HUES6 (cell line): ENCODE results near the gene ADAP1.

Source experiments
- H3K27ac ChIP-seq: 2 replicates; pipeline ENCODE4 v1.7.0; 2013; ENCODE audit warnings: low read depth, mild to moderate bottlenecking, low read length, inconsistent platforms
- H3K27me3 ChIP-seq: 2 replicates; pipeline ENCODE4 v1.6.1; 2013; ENCODE audit warnings: low read length; ENCODE audit not compliant: control insufficient read depth, insufficient read depth
- H3K36me3 ChIP-seq: 2 replicates; pipeline ENCODE4 v1.6.1; 2013; ENCODE audit warnings: low read length; ENCODE audit not compliant: control insufficient read depth, insufficient read depth
- H3K4me1 ChIP-seq: 2 replicates; pipeline ENCODE4 v1.6.1; 2013; ENCODE audit warnings: low read length; ENCODE audit not compliant: control insufficient read depth, insufficient read depth
- H3K4me3 ChIP-seq: 2 replicates; pipeline ENCODE4 v1.5.1; 2013; ENCODE audit warnings: low read depth, low read length
- H3K9ac ChIP-seq: one replicate; pipeline ENCODE4 v1.6.1; 2013; ENCODE audit warnings: mild to moderate bottlenecking, low read length
- H3K9me3 ChIP-seq: 2 replicates; pipeline ENCODE4 v1.6.1; 2013; ENCODE audit warnings: low read depth, low read length; ENCODE audit not compliant: control insufficient read depth, insufficient read depth

Gene ADAP1

DNA sequence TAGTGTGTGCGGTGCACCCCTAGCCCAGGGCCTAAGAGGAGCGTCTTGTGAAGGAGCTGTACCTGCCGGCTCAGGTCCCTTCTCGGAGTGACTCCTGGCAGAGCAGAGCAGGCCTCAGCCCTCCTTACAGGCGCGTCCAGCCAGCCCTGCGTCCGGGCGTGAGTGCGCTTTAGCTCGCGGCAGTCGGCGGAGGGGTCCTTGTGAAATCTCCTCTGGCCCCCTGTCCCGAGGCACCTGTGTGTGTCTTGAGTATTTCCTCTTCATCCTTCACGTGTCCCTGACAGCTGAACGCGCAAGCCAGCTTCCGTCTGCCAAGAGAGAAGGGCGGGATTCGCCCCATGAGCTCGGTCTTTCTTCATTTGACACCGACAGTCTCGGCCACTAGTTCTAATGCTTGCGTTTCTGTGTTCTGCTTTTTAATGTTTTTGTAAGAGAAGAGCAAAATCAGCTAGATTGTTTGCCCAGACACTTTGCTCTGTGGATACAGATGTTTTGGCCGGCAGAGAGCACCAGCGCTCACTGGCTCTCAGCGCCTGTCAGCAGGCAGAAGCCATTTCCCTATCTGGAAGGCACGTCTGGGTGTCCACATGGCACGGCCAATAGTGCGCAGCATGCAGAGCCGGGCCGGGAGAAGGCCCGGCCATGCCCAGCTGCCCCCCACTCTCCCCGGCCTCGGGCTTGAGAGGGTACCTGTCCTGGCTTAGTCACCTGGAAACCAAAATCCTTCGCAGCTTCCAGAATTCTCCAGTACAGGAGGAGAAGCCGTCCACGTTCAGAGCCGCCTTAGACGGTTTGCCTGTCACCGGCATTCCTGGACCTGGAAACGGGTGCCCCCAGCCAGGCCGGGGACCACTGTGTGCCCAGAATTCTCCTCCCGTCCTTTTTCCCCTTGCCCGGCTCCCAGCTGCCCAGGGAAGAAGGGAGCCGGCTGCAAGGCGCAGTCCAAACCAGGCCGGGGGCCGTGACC is 71.1 kb downstream of the ADAP1 start:
- no peak overlapping the region for H3K4me3 ChIP-seq

DNA sequence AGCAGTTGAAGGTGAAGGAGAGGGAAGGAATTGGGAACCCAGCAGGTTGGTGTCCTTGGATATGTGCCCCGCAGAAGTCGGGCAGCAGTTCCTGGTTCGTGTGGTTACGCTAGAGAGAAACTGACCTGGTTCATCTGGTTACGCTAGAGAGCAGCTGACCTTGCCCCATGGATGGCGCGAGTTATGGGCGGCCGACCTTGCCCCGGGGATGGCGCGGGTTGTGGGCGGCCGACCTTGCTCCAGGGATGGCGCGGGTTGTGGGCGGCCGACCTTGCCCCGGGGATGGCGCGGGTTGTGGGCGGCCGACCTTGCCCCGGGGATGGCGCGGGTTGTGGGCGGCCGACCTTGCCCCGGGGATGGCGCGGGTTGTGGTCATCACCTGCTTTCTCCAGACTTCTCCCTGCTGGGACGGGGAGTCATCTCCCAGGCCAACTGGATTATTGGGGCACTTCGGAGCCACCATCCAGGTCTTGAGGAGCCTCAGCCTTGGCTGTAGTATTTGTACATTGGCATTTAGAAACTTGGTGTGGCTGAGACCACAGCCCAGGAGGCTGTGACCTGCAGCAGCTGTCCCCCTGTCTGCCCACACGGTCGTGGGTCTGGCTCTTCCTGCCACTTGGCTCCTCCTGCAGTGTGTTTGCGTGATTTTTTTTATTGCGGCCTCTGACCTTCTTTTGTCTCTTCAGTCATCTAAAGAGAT is 72.0 kb downstream of the ADAP1 start:
- peaks cover 30% of the 10 kb centered on the region for H3K36me3 ChIP-seq
- H3K9me3 ChIP-seq = no peaks in the 10 kb centered on the region
- no peaks in the 10 kb centered on the region for H3K27me3 ChIP-seq
- no peak overlapping the region for H3K9ac ChIP-seq
- H3K4me3 ChIP-seq = no peak overlapping the region
- peaks cover 11% of the 10 kb centered on the region for H3K4me1 ChIP-seq
- no peak overlapping the region for H3K27ac ChIP-seq

More for the DNA sequence above, 71.1 kb downstream of the ADAP1 start:
- H3K27ac ChIP-seq = no peak overlapping the region
- H3K4me1 ChIP-seq = peaks cover 5% of the 10 kb centered on the region; the same call in 1 of the 2 replicates
- no peaks in the 10 kb centered on the region for H3K27me3 ChIP-seq
- H3K36me3 ChIP-seq = peaks cover 34% of the 10 kb centered on the region
- H3K9ac ChIP-seq = no peak overlapping the region
- H3K9me3 ChIP-seq = no peaks in the 10 kb centered on the region

DNA sequence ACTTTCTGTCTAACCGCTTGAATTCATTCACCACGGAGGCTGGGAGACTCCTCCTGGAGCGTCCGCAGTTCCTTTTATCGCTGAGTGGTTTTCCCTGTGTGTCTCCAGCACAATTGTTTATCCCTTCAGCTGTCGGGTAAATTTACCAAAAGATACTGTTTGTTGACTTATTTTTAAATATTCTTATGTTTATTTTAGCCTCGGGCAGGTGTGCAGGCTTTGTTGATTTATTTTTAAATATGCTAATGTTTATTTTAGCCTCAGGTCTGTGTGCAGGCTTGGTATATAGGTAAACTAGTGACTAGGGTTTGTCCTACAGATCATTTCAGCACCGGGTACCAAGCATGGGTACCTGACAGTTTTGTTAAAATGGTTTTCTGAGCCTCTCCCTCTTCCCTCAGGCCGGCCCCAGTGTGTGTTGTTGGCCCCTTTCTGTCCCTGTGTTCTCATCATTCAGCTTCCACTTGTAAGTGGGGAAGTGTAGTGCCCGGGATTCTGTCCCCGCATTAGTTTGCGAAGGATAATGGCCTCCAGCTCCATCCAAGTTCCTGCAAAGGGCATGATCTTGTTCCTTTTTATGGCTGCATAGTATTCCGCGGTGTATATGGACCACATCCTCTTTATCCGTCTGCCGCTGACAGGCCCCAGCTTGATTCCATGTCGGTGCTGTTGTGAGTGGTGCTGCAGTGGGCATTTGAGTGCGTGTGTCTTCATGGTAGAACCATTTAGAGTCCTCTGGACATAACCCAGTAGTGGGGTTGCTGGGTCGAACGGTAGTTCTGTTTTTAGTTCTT is 72.8 kb downstream of the ADAP1 start:
- Histone ChIP-seq H3K27ac (no peak overlapping the region), H3K9ac (no peak overlapping the region), H3K9me3 (no peaks in the 10 kb centered on the region), H3K27me3 (no peaks in the 10 kb centered on the region), H3K36me3 (peaks cover 21% of the 10 kb centered on the region), H3K4me1 (peaks cover 11% of the 10 kb centered on the region), H3K4me3 (no peak overlapping the region)

DNA sequence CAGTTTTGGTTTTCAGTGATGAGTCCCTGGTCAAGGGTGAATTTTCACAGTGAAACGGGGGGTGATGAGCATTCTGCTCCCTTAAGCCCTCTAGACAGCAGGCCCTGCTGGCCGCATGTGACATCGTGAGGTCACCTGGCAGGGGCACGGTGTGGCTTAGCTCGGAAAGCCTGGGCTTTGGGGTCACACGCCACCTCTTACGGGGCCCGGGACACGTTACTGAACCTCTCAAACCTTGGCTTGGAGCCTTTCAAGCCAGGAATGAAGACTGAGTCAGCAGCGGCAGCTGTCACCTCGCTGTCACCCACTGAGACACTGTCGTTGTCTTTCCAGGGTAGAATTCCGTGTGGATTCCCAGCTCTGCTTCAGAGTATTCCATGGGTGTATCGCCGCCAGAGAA is 74.0 kb downstream of the ADAP1 start:
- Histone ChIP-seq H3K9ac (no peak overlapping the region), H3K27me3 (no peaks in the 10 kb centered on the region), H3K9me3 (no peaks in the 10 kb centered on the region), H3K27ac (no peak overlapping the region), H3K36me3 (peaks cover 13% of the 10 kb centered on the region), H3K4me1 (peaks cover 11% of the 10 kb centered on the region), H3K4me3 (no peak overlapping the region)

DNA sequence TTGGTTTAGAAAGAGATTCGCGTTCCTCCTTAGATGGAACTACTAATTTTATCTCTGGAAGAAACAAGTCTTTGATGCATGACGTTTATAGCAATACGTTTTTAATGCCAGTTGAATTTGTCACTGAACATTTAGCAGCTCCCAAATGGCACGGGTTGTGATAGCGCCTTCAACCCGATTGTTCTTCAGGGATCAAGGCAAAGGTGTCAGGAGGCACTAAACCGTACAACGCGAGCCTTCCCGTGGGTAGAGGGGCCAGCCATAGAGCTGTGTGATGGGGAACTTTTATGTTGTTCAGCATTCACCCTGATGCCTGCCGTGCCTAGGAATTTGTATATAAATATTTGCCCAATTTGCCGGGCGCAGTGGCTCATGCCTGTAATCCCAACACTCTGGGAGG is 74.8 kb downstream of the ADAP1 start:
- Histone ChIP-seq H3K27ac (no peak overlapping the region), H3K4me3 (no peak overlapping the region), H3K9me3 (no peaks in the 10 kb centered on the region), H3K27me3 (no peaks in the 10 kb centered on the region), H3K4me1 (peaks cover 11% of the 10 kb centered on the region), H3K9ac (no peak overlapping the region), H3K36me3 (peaks cover 18% of the 10 kb centered on the region)

DNA sequence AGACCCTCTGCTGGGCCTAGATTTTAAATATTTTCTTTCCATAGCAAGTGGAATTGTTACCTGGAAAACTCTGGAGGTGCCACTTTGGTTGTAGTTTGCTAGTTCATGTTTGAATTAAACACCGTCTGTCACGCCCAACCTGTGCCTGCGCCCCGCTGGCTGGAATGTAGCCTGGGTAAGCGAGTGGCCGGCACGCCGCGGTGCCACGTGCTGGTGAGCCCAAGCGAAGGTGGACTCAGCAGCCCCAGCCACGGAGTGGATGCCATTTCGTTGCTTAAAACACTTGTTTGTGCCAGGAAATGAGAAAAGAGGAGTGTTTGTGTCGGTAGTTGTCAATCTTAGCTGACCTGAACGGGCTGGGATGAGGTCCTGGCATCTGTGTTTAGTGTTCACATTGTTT is 75.4 kb downstream of the ADAP1 start:
- H3K9me3 ChIP-seq = no peaks in the 10 kb centered on the region
- no peak overlapping the region for H3K4me3 ChIP-seq
- no peak overlapping the region for H3K27ac ChIP-seq
- peaks cover 22% of the 10 kb centered on the region for H3K36me3 ChIP-seq
- peaks cover 11% of the 10 kb centered on the region for H3K4me1 ChIP-seq
- no peaks in the 10 kb centered on the region for H3K27me3 ChIP-seq
- H3K9ac ChIP-seq = peak overlapping the region; percentile 6

DNA sequence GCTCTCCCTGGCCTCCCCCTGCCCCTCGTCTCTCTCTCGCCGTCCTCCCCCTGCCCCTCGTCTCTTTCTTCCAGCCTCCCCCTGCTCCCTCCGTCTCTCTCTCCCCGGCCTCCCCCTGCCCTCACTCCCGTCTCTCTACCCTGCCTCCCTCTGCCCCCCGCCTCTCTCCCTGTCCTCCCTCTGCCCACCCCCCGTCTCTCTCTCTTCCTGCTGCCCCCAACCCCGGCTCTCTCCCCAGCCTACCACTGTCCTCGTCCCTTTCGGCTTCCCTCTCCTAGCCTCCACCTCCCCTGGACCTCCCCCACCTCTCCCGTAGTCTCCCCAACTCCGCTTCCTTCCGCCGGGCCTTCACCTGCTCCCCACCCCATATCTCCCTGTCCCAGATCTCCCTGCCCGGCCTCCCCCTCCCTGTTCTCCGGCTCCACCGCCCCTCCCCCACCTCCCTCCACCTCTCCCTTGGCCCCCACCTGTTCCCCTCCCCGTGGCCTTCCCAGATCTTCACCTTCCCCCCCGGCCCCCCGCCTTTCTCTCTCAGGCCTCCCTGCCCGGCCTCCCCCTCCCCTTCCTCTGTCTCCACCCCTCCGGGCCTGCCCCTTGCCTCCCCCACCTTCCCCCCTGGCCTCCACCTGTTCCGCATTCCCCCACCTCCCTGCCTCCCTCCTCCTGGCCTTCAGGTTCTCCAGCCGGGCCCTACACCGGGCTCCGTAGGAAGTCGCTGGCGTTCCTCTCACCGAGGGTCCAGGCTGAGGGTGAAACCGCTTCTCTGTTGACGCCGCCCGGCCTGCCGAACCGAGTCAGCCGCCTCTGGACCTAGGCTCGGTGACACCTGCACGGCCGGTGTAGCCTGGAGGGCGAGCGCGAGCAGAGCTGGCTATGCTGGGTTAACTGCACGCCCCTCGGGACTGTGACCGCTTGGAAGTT is 76.9 kb downstream of the ADAP1 start:
- Histone ChIP-seq H3K27ac (peak overlapping the region; percentile 82; the same call in 1 of the 2 replicates), H3K36me3 (peaks cover 34% of the 10 kb centered on the region), H3K9me3 (no peaks in the 10 kb centered on the region), H3K9ac (peak overlapping the region; percentile 97), H3K27me3 (no peaks in the 10 kb centered on the region), H3K4me3 (peak overlapping the region; percentile 100), H3K4me1 (peaks cover 18% of the 10 kb centered on the region)

DNA sequence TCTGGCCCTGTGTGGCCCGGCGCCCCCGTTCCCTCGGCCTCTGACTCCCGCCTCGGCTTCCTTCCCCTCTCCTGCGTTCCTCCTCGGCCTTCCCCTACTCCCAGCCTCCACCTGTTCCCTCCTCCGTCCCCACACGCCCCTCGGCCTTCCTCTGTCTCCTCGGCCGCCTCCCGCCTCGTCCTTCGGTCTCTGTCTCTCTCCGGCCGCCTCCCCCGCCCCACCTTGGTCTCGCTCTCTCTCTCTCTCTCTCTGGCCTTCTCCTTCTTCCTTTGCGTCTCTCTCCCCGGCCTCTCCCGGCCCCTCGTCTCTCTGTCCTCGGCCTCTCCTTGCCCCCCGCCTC is 77.5 kb downstream of the ADAP1 start:
- Histone ChIP-seq H3K27ac (peak overlapping the region; percentile 82; the same call in 1 of the 2 replicates), H3K9me3 (no peaks in the 10 kb centered on the region), H3K9ac (peak overlapping the region; percentile 97), H3K4me3 (peak overlapping the region; percentile 100), H3K4me1 (peaks cover 18% of the 10 kb centered on the region), H3K36me3 (peaks cover 41% of the 10 kb centered on the region), H3K27me3 (no peaks in the 10 kb centered on the region)

DNA sequence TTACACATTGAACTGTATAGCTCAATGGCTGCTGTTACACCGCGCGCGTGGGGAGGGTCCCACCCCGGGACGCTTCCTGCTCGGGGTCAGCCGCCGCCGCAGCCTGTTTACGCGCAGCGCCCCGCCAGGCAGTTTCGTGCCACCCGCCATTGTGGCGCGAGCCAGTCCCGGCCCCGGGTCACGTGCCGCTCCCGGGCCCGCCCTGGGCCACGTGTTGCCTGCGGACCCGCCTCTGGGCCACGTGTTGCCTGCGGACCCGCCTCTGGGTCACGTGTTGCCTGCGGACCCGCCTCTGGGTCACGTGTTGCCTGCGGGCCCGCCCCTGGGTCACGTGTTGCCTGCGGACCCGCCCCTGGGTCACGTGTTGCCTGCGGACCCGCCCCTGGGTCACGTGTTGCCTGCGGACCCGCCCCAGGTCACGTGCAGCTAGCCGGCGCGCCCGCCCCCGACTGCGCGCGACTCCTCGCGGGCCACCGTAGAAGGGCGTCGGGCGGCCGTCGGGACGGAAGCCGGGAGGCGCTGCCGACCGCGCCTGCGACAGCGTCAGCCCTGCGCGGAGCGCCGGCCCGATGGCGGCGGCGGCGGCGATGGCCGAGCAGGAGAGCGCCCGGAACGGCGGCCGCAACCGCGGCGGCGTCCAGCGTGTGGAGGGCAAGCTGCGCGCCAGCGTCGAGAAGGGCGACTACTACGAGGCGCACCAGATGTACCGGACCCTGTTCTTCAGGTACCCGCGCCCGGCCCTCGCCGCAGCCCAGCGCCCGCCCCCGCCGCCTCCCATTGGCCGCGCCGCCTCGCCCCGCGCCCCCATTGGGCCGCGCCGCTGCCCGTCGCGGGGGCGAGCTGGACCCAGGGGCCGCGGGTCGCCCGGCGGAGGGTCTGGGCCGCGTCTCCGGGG is 78.2 kb downstream of the ADAP1 start, which contains the start of gene GET4:
TSS of gene GET4 (plus strand) at position 478 of the 895 bp plus-strand sequence. CDS start at position 570, 92 bp downstream.
- Histone ChIP-seq H3K27me3 (no peaks in the 10 kb centered on the region), H3K36me3 (peaks cover 47% of the 10 kb centered on the region), H3K9me3 (no peaks in the 10 kb centered on the region), H3K4me3 (peak within 1 kb of the TSS; percentile 100), H3K4me1 (peaks cover 18% of the 10 kb centered on the region), H3K27ac (peak within 1 kb of the TSS; percentile 82; the same call in 1 of the 2 replicates), H3K9ac (peak within 1 kb of the TSS; percentile 97)
